GM12801 (cell line): Measurements from ENCODE around the gene GLDC.

Experiments
- CTCF ChIP-seq: IDR thresholded peaks from one replicate; pipeline ENCODE4 v1.5.1; 2011; ENCODE audit warnings: control low read depth; ENCODE audit not compliant: insufficient read length; ENCODE audit errors: extremely low read depth

The GLDC gene

GRCh38 chr9:6598249-6598725, 47.2 kb downstream of the GLDC start:
- TF ChIP-seq CTCF = no peak

GRCh38 chr9:6592791-6593190, 52.7 kb downstream of the GLDC start:
- TF ChIP-seq CTCF = no peak

- TF ChIP-seq CTCF = no peak
Observed at GRCh38 chr9:6592231-6592630, 53.3 kb downstream of the GLDC start.

GRCh38 chr9:6590772-6591384, 54.7 kb downstream of the GLDC start:
- TF ChIP-seq CTCF = no peak

GRCh38 chr9:6590334-6590733, 55.2 kb downstream of the GLDC start:
- TF ChIP-seq CTCF = no peak

- TF ChIP-seq CTCF = no peak
Observed at GRCh38 chr9:6584881-6585597, 60.5 kb downstream of the GLDC start.

- no peak for TF ChIP-seq CTCF
Observed at GRCh38 chr9:6581253-6581652, 64.3 kb downstream of the GLDC start.
